Measurements from ENCODE around the gene LTF. TPM values are rescaled to one million over a fixed set of nuclear protein-coding genes. Genes with fewer than 3 reads are reported as not detected.
"Not testable (repeated sequence)": the region's sequence is repeated elsewhere in the genome, so short reads cannot be mapped to it uniquely, and the experiment has no call there.

The LTF gene
- total RNA-seq, 2 experiments from 2014 or later = not detected

DNA sequence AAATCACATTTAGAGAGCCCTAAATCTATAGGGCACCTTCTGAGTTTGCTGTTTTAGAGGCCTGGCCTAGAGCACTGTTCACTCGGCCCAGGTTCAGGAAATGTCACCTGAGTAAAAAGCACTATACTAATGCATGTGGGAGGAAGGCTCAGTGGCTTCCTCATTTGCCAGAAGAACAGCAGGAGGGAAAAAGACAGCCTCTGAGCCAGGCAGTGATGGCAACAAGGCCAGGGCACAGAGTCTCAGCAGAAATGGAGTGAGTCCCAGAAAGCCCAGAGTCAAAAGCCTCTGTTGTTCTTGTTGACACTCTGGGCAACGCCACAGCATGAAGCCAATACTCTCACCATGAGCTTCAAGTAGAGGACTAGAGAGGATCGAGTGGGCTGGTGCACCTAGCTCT is 25.9 kb downstream of the LTF start:
- H3K27ac ChIP-seq (ENCODE audit: low read depth, low read length, poor library complexity, severe bottlenecking) = no peak overlapping the region
- no peaks in the 10 kb centered on the region for H3K79me2 ChIP-seq (ENCODE audit: insufficient read depth, low read depth, low read length)
- intact Hi-C loops (cut with micrococcal nuclease; ENCODE audit: unreplicated experiment) = no loop called here
- H3K4me1 ChIP-seq (ENCODE audit: insufficient read depth, low read length, poor library complexity, severe bottlenecking) = peaks cover 7% of the 10 kb centered on the region
- ChIA-PET POLR2A (no interaction called here), CTCF (ENCODE audit: unreplicated experiment) (no interaction called here)
- TF ChIP-seq EZH2phosphoT487 (IDR thresholded peaks at IDR 0.05; ENCODE audit: borderline replicate concordance, low read depth, low read length) = no peak
- TF ChIP-seq, protein P1, sequence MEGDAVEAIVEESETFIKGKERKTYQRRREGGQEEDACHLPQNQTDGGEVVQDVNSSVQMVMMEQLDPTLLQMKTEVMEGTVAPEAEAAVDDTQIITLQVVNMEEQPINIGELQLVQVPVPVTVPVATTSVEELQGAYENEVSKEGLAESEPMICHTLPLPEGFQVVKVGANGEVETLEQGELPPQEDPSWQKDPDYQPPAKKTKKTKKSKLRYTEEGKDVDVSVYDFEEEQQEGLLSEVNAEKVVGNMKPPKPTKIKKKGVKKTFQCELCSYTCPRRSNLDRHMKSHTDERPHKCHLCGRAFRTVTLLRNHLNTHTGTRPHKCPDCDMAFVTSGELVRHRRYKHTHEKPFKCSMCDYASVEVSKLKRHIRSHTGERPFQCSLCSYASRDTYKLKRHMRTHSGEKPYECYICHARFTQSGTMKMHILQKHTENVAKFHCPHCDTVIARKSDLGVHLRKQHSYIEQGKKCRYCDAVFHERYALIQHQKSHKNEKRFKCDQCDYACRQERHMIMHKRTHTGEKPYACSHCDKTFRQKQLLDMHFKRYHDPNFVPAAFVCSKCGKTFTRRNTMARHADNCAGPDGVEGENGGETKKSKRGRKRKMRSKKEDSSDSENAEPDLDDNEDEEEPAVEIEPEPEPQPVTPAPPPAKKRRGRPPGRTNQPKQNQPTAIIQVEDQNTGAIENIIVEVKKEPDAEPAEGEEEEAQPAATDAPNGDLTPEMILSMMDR (conservative IDR thresholded peaks at IDR 0.05; ENCODE audit: low read length) = no peak
- no peaks in the 10 kb centered on the region for H4K20me1 ChIP-seq (ENCODE audit: insufficient read depth, low read length)
- DNase-seq (ENCODE audit: low spot score) = no peak
- no peak overlapping the region for H3K4me3 ChIP-seq (ENCODE audit: low read depth, low read length, poor library complexity, severe bottlenecking)
- no TSS peak for BruUV-seq (replicated peaks)
- no peak overlapping the region for H2AFZ ChIP-seq (ENCODE audit: low read length)
- H3K9me2 ChIP-seq (ENCODE audit: insufficient read depth, low read length) = no peaks in the 10 kb centered on the region
- no peak overlapping the region for H3K4me2 ChIP-seq (ENCODE audit: low read length)
- H3K36me3 ChIP-seq (ENCODE audit: insufficient read depth, low read length) = no peaks in the 10 kb centered on the region
- no peaks in the 10 kb centered on the region for H3K9me3 ChIP-seq (ENCODE audit: low read length)

DNA sequence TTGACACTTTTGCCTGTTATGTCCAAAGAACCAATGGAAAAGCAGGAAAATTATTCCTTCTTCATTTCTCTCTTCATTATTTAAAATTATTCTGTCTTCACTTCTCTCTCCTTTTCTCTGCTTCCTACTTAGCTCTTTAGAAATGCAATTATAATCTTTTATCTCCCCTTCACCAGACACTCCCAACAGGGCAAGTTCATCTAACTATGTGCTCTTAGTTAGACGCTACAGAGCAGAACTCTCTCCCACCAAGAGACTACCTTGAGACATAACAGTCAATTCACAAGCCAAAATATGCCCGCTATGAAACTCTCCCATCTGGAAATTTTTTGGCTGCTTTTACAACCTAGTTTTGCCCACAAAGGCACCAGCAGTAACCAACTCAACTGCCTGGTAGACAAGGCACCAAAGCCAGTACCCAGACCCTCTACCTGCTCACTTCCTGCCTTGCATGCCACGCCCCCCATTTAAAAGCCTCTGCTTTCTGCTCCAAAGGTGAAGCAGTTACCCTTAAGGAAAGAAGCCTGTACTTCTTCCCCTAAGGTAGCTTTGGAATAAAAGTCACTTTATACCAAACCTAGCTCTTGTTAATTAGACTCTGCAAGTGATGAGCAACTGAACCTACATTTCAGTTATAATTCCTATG is 29.5 kb downstream of the LTF start:
- Histone ChIP-seq H3K9me2 (ENCODE audit: insufficient read depth, low read length) (no peaks in the 10 kb centered on the region), H3K9me3 (ENCODE audit: low read length) (0 out of 2 replicates have a peak, but pooled peaks cover 11% of the 10 kb centered on the region), H3K4me2 (ENCODE audit: low read length) (no peak overlapping the region), H3K36me3 (ENCODE audit: insufficient read depth, low read length) (no peaks in the 10 kb centered on the region), H4K20me1 (ENCODE audit: insufficient read depth, low read length) (no peaks in the 10 kb centered on the region), H2AFZ (ENCODE audit: low read length) (no peak overlapping the region), H3K4me3 (ENCODE audit: low read depth, low read length, poor library complexity, severe bottlenecking) (no peak overlapping the region), H3K4me1 (ENCODE audit: insufficient read depth, low read length, poor library complexity, severe bottlenecking) (no peaks in the 10 kb centered on the region), H3K27ac (ENCODE audit: low read depth, low read length, poor library complexity, severe bottlenecking) (no peak overlapping the region), H3K79me2 (ENCODE audit: insufficient read depth, low read depth, low read length) (no peaks in the 10 kb centered on the region)
- ChIA-PET CTCF (ENCODE audit: unreplicated experiment) (no interaction called here), POLR2A (interaction anchor here (0.7 to 0.9 kb wide), 2 partner anchors 9 to 37 kb away, joined by 3 read pairs; no protein-coding TSS in a partner anchor)
- no peak for TF ChIP-seq EZH2phosphoT487 (IDR thresholded peaks at IDR 0.05; ENCODE audit: borderline replicate concordance, low read depth, low read length)
- TF ChIP-seq, protein P1 (conservative IDR thresholded peaks at IDR 0.05; ENCODE audit: low read length) = no peak
- BruUV-seq (replicated peaks) = no TSS peak
- DNase-seq (ENCODE audit: low spot score) = no peak
- intact Hi-C loops (cut with micrococcal nuclease; ENCODE audit: unreplicated experiment) = no loop called here

DNA sequence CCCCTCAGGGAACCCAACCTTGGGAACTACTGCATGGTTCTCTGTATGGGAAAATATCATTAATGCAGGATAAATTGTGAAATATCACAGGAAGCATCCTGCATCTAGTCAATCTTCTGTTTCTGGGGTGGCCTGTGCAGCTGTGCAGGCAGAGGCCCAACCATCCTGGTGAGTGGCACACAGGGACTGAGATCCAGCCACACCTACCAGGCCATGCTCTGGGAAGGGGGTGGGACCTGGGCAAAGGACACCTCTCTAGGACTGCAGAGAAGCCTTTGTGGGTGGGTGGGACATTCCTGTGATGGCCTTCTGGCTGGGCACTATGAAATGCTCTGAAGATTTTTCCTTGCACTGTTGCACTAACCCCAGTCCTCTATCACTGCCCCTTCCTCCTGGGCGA is 30.9 kb downstream of the LTF start:
- intact Hi-C loops (cut with micrococcal nuclease; ENCODE audit: unreplicated experiment) = no loop called here
- no peaks in the 10 kb centered on the region for H4K20me1 ChIP-seq (ENCODE audit: insufficient read depth, low read length)
- H3K79me2 ChIP-seq (ENCODE audit: insufficient read depth, low read depth, low read length) = no peaks in the 10 kb centered on the region
- no peak overlapping the region for H3K4me3 ChIP-seq (ENCODE audit: low read depth, low read length, poor library complexity, severe bottlenecking)
- 0 out of 2 replicates have a peak, but pooled peaks cover 11% of the 10 kb centered on the region for H3K9me3 ChIP-seq (ENCODE audit: low read length)
- POLR2A ChIA-PET = no interaction called here
- BruUV-seq (replicated peaks) = no TSS peak
- CTCF ChIA-PET (ENCODE audit: unreplicated experiment) = no interaction called here
- H3K4me2 ChIP-seq (ENCODE audit: low read length) = no peak overlapping the region
- DNase-seq (ENCODE audit: low spot score) = no peak
- H2AFZ ChIP-seq (ENCODE audit: low read length) = no peak overlapping the region
- H3K4me1 ChIP-seq (ENCODE audit: insufficient read depth, low read length, poor library complexity, severe bottlenecking) = no peaks in the 10 kb centered on the region
- no peak overlapping the region for H3K27ac ChIP-seq (ENCODE audit: low read depth, low read length, poor library complexity, severe bottlenecking)
- H3K36me3 ChIP-seq (ENCODE audit: insufficient read depth, low read length) = no peaks in the 10 kb centered on the region
- no peaks in the 10 kb centered on the region for H3K9me2 ChIP-seq (ENCODE audit: insufficient read depth, low read length)
- TF ChIP-seq, protein P1 (conservative IDR thresholded peaks at IDR 0.05; ENCODE audit: low read length) = no peak
- no peak for TF ChIP-seq EZH2phosphoT487 (IDR thresholded peaks at IDR 0.05; ENCODE audit: borderline replicate concordance, low read depth, low read length)

DNA sequence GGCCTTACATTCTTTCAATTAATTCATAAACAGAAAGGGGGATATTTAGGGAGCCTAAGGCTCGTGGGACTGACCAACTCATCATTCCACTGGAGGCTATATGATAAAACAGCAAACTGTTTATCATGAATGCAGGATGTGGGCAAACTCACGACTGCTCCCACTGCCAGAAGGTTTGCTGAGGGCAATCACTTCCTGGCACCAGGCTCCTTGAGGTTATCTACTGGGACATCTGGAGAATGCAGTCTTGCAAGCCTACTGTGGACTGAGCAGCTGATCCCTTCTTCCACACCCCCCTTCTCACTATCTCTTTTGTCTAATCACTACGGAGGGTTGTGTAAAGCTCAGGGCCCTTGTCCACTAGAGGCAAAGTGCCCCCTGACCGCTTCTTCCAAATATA is 31.6 kb downstream of the LTF start:
- CTCF ChIA-PET (ENCODE audit: unreplicated experiment); BruUV-seq (replicated peaks): not testable (repeated sequence)

More for the DNA sequence above, 31.6 kb downstream of the LTF start:
- H3K4me1 ChIP-seq (ENCODE audit: insufficient read depth, low read length, poor library complexity, severe bottlenecking); H2AFZ ChIP-seq (ENCODE audit: low read length); H3K9me2 ChIP-seq (ENCODE audit: insufficient read depth, low read length); DNase-seq (ENCODE audit: low spot score); H3K4me2 ChIP-seq (ENCODE audit: low read length); H3K4me3 ChIP-seq (ENCODE audit: low read depth, low read length, poor library complexity, severe bottlenecking); intact Hi-C loops (cut with micrococcal nuclease; ENCODE audit: unreplicated experiment); H3K36me3 ChIP-seq (ENCODE audit: insufficient read depth, low read length); POLR2A ChIA-PET; H3K79me2 ChIP-seq (ENCODE audit: insufficient read depth, low read depth, low read length); H4K20me1 ChIP-seq (ENCODE audit: insufficient read depth, low read length); H3K27ac ChIP-seq (ENCODE audit: low read depth, low read length, poor library complexity, severe bottlenecking): not testable (repeated sequence)
- 0 out of 2 replicates have a peak, but pooled peaks cover 11% of the 10 kb centered on the region for H3K9me3 ChIP-seq (ENCODE audit: low read length)
